Large intestine (tissue), 3 donors: ENCODE results near the gene NSL1. TPM values are rescaled to one million over a fixed set of nuclear protein-coding genes. Genes with fewer than 3 reads are reported as not detected.
A peak's percentile ranks its signal among the peaks of the same experiment; 100 is the strongest.
"Not testable (repeated sequence)": the region's sequence is repeated elsewhere in the genome, so short reads cannot be mapped to it uniquely, and the experiment has no call there.

Experiments used
- DNase-seq, 2 donors: peaks; one replicate each; pipeline versions ENCODE4 v3.0.0 to v3.0.0-alpha.2; 2013
- H3K27ac ChIP-seq: one replicate; pipeline ENCODE4 v1.5.1; 2013; ENCODE audit warnings: low read length
- H3K27me3 ChIP-seq: 2 replicates; pipeline ENCODE4 v1.6.1; 2013; ENCODE audit warnings: low read length; ENCODE audit not compliant: control insufficient read depth, insufficient read depth
- H3K36me3 ChIP-seq: 2 replicates; pipeline ENCODE4 v1.6.1; 2013; ENCODE audit warnings: low read length; ENCODE audit not compliant: control insufficient read depth, insufficient read depth
- H3K4me1 ChIP-seq: one replicate; pipeline ENCODE4 v1.6.1; 2013; ENCODE audit warnings: low read length; ENCODE audit not compliant: control insufficient read depth, insufficient read depth
- H3K4me3 ChIP-seq: one replicate; pipeline ENCODE4 v1.5.1; 2013; ENCODE audit warnings: low read length
- H3K9me3 ChIP-seq: one replicate; pipeline ENCODE4 v1.6.1; 2013; ENCODE audit warnings: mild to moderate bottlenecking, low read depth, low read length, moderate library complexity; ENCODE audit not compliant: control insufficient read depth
- WGBS: methylation state at CpG from one replicate; pipeline ENCODE4 v1.1.5; 2013; ENCODE audit warnings: low lambda C conversion rate; ENCODE audit not compliant: insufficient coverage; 5-methylcytosine and 5-hydroxymethylcytosine counted together
- polyA plus RNA-seq: library from polyadenylated mRNA; unstranded; fragments of 120-200 nt; gene quantifications from one replicate; pipeline ENCODE4 v1.2.1, GENCODE V29; 2013

The NSL1 gene
- polyA plus RNA-seq, 1 donor, result 34.6 TPM

DNA sequence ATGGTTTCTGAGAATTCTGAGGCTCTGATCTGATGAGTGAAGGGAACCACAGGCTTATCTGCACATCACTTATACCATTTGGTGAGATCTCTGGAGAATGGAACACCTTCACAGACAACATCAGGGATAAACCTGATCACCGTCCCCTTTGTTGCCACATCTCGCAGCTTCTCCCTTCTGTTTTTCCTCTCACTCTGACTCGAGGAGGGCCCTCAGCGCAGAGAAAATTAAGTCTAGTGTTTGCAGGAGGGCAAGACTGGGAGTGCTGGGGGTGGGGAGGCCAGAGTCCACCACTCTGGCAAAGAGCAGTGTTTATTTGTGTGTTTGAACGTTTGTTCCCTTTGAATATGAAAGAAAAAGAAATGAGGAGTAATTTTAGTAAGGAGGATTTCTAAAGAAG lies 63.0 kb downstream of the NSL1 start:
- H3K4me1 ChIP-seq, result peaks cover 14% of the 10 kb centered on the region
- DNase-seq, result peak; percentile 67 to 87
- H3K9me3 ChIP-seq, result peaks cover 12% of the 10 kb centered on the region
- H3K4me3 ChIP-seq, result no peak overlapping the region
- H3K27me3 ChIP-seq, result no peaks in the 10 kb centered on the region
- H3K36me3 ChIP-seq, result no peaks in the 10 kb centered on the region
- H3K27ac ChIP-seq, result peak overlapping the region; percentile 48
- 0% methylated on average over 1 of the region's 5 CpGs for WGBS

DNA sequence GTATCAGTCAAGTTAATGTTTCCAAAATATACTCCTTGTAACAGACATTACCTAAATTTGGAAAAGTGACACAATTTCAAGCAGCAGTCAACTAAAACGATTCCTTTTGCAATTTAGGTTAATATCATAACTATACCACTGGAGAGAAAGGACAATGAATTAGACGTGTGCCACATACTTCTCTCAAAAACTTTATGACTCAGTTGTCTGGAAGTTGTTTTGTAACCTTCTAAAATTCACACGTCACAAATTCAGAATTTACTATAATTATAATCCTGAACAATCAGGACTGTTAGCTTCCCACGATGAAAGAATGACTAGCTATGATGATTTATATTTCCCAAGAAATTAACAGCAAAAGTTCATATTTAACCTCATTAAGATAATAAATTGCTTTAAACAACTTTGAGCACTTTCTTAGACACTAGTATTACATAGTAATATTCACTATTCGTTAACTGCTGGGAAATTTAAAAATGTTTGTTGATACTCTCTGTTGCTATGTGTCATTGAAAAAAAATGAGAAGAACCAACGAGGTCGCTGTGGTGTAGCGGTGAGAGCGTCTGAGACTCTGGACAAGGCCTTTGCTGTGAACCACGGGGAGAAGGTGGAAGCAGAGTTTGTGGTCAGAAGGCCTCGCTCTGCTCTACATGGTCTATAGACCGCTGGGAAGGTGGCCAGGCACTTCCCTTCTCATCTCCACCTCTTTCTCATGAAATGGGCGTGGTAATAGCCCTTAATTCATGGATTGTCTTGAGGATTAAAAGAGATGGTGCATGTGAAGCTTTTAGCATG lies 64.0 kb downstream of the NSL1 start:
- DNase-seq, result no peak
- H3K27ac ChIP-seq, result peak overlapping the region; percentile 48

DNA sequence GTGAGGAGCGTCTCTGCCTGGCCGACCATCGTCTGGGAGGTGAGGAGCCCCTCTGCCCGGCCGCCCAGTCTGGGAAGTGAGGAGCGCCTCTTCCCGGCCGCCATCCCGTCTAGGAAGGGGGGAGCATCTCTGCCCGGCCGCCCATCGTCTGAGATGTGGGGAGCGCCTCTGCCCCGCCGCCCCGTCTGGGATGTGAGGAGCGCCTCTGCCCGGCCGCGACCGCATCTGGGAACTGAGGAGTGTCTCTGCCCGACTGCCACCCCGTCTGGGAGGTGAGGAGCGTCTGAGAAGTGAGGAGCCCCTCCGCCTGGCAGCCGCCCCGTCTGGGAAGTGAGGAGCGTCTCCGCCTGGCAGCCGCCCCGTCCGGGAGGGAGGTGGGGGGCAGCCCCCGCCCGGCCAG lies 66.9 kb downstream of the NSL1 start:
- no CpG with 5 or more reads among the region's 34 CpGs for WGBS
- Histone ChIP-seq H3K9me3 (peaks cover 12% of the 10 kb centered on the region), H3K4me1 (peaks cover 14% of the 10 kb centered on the region)
- H3K4me3 ChIP-seq, H3K27me3 ChIP-seq, H3K36me3 ChIP-seq, DNase-seq, H3K27ac ChIP-seq: not testable (repeated sequence)

More for the DNA sequence above, 64.0 kb downstream of the NSL1 start:
- Histone ChIP-seq H3K4me1 (peaks cover 14% of the 10 kb centered on the region), H3K27me3 (no peaks in the 10 kb centered on the region), H3K4me3 (no peak overlapping the region), H3K36me3 (no peaks in the 10 kb centered on the region), H3K9me3 (peaks cover 12% of the 10 kb centered on the region)
- 94% methylated on average over 5 of the region's 13 CpGs for WGBS

DNA sequence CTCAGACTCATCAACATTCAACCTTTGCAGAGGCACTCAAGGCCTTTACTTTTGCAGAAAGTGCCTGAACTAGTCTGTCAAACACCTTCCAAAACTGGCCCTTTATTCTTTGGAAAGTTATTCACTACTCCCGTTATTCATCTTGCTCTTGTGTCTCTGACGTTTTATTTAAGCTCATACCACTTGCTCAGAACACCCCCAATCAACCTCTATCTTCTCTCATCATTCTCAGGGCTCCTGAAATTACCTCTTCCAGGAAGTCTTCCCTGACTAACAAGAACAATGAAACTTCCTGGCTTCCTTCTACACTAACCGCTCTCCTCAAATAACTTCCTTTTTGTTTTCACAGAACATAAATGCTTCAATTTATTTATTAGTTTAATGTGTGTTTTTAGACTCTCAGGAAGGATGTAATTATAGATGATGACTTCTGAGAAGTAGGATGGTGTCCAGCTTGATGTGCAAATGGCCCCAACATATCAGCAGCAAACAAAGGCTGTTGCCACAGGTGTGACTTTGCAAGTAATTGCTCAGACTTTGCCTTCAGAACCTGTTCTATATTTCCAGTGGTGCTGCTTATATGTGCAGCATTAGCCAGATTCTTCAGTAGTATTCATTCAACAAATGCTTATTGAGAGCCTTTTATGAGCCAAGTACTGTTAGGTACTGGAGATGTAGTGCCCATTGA lies 69.2 kb downstream of the NSL1 start:
- H3K27ac ChIP-seq, result no peak overlapping the region
- no peaks in the 10 kb centered on the region for H3K27me3 ChIP-seq
- H3K4me1 ChIP-seq, result no peaks in the 10 kb centered on the region
- H3K36me3 ChIP-seq, result no peaks in the 10 kb centered on the region
- no peak for DNase-seq
- 75% methylated on average over 2 of the region's 3 CpGs for WGBS
- H3K4me3 ChIP-seq, result no peak overlapping the region
- H3K9me3 ChIP-seq, result peaks cover 12% of the 10 kb centered on the region

DNA sequence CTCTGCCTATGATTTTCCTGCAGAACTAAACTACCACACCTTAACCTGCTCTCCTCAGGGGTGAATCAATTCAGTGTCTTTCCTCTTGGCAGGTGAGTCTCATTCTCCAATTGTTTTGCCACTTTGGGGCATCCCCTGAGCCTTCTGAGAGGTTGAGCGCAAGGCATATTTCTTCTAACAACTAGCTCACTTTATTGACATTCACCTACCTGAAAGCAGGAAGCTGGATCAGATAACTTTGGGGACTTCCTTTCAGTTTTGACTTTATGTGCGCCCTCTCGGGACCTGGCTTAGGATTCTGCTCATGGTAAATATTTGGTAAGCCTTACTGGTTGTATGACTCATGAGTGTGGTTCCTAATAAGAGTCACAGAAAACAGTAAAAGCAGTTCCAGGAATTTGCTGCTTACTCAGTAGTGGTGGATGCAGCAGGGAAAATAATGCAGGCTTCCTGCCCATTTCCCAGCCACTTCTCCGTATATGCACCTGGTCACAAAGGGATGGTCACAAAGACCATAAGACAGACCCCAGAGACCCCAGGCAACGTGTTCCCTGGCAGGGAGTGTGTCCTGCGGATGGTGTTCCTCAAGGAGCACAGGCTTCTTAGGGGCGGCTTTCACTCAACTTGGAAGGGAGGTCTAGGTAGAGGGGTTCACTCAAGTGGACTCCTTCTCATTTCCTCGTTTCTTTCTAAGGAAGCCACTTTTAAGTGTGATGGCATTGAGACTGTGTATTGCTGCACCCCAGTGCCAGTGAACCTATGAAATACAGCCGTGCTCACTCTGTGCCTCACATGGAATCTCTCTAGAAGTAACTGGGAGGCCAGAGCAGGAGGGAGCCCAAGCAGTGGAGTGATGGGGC lies 70.0 kb downstream of the NSL1 start:
- no peaks in the 10 kb centered on the region for H3K36me3 ChIP-seq
- H3K27me3 ChIP-seq, result no peaks in the 10 kb centered on the region
- 60% methylated on average over 1 of the region's 9 CpGs for WGBS
- peak in 1 of 2 donors; percentile 19 for DNase-seq
- no peak overlapping the region for H3K4me3 ChIP-seq
- no peaks in the 10 kb centered on the region for H3K4me1 ChIP-seq
- peaks cover 12% of the 10 kb centered on the region for H3K9me3 ChIP-seq
- H3K27ac ChIP-seq, result no peak overlapping the region

DNA sequence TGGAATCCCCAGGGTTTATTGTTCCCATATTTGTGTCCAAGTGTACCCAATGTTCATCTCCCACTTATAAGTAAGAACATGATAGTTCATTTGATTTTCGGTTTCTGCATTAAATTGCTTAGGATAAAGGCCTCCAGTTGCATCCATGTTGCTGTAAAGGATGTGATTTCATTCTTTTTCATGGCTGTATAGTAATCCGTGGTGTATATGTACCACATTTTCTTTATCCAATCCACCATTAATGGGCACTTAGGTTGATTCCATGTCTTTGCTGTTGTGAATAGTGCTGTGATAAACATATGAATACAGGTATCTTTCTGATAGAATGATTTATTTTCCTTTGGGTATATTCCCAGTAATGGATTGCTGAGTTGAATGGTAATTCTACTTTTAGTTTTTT lies 71.9 kb downstream of the NSL1 start:
- no peak for DNase-seq
- Histone ChIP-seq H3K4me3 (no peak overlapping the region), H3K4me1 (no peaks in the 10 kb centered on the region), H3K36me3 (no peaks in the 10 kb centered on the region), H3K9me3 (peaks cover 8% of the 10 kb centered on the region), H3K27ac (no peak overlapping the region), H3K27me3 (peaks cover 1% of the 10 kb centered on the region)
- WGBS, result 100% methylated on average over 1 of the region's 2 CpGs

DNA sequence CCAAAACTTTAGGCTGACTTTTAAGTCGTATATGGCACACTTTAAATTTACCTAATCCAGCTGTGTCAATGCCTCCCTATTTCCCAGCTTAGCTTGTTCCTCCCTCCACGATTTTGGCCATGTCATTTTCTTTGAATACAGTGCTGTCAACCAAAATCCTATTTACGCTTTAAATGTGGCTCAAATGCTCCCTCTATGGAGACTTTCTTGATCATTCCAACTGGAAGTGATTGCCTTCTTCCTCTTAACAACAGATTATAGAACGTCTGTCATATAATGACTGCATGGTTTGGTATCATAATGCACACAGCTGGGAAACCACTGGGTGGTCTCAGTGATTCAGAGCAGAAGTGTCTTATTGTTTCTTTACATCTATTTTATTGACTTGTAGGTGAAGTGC lies 73.1 kb downstream of the NSL1 start:
- H3K9me3 ChIP-seq, result no peaks in the 10 kb centered on the region
- no peaks in the 10 kb centered on the region for H3K36me3 ChIP-seq
- H3K4me3 ChIP-seq, result no peak overlapping the region
- H3K27ac ChIP-seq, result no peak overlapping the region
- no peak for DNase-seq
- H3K4me1 ChIP-seq, result no peaks in the 10 kb centered on the region
- 35% methylated on average over 2 of the region's 4 CpGs for WGBS
- peaks cover 4% of the 10 kb centered on the region for H3K27me3 ChIP-seq

DNA sequence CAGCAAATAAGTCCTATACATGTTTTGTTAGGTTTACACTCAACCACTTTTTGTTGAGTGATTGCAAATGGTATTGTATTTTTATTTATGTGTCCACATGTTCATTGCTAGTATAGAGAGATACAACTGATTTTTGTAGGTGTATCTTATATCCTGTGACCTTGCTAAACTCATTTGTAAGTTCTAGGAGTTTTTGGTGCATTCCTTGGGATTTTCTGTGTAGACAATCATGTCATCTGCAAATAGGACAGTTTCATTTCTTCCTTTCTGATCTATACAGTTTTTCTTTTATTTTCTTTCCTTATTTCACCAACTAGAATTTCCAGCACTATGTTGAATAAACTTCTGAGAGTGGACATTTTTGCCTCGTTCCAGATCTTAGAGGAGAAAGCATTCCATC lies 75.4 kb downstream of the NSL1 start:
- H3K27me3 ChIP-seq, result peaks cover 4% of the 10 kb centered on the region
- 60% methylated on average over 1 of the region's 1 CpG for WGBS
- no peak for DNase-seq

DNA sequence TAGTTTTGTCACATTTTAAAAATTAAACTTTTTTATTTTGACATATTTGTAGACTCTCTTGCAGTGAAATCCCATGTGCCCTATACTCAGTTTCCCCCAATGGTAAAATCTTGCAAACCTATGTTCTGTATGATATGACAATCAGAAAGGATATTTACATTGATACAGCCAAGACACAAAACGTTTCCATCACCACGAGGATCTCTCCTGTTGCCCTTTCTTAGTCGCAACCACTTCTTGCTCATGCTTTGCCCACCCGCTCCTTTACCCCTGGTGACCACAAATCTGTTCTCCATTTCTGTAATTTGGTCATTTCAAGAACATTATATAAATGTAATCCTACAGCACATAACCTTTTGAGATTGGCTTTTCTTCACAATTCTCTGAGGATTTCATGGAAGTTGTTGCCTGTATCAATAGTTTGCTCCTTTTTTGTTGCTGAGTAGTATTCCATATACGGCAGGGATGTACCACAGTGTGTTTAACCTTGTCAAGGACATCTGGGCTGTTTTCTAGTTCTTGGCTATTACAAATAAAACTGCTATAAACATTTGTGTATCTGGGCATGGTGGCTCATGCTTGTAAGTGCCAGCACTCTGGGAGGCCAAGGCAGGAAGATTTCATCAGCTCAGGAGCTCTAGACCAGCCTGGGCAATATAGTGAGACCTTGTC lies 78.0 kb downstream of the NSL1 start:
- Histone ChIP-seq H3K36me3 (no peaks in the 10 kb centered on the region), H3K9me3 (no peaks in the 10 kb centered on the region), H3K27ac (no peak overlapping the region), H3K4me1 (no peaks in the 10 kb centered on the region), H3K4me3 (no peak overlapping the region), H3K27me3 (peaks cover 4% of the 10 kb centered on the region)
- no peak for DNase-seq
- 94% methylated on average over 3 of the region's 5 CpGs for WGBS

More for the DNA sequence above, 75.4 kb downstream of the NSL1 start:
- no peak overlapping the region for H3K4me3 ChIP-seq
- H3K9me3 ChIP-seq, result no peaks in the 10 kb centered on the region
- no peak overlapping the region for H3K27ac ChIP-seq
- H3K4me1 ChIP-seq, result no peaks in the 10 kb centered on the region
- no peaks in the 10 kb centered on the region for H3K36me3 ChIP-seq
